ENCODE data around the gene CIC. TPM values are rescaled to one million over a fixed set of nuclear protein-coding genes. Genes with fewer than 3 reads are reported as not detected.

CIC gene
- polyA plus RNA-seq, 2 of the 4 experiments (the other 2 are of a cell fraction) = 7.2 to 56.4 TPM

GRCh38 chr19:42246922-42247639 lies 22.0 kb upstream of the CIC start:
- Histone ChIP-seq H3K27ac (peak overlapping the region in 1 of 2 experiments; percentile 90; a peak in 4 of 6 replicates), H3K4me3 (no peak overlapping the region), H3K4me2 (peak overlapping the region; percentile 25; the same call in 1 of the 3 replicates), H3K9me3 (no peaks in the 10 kb centered on the region), H3K4me1 (peaks cover 72% of the 10 kb centered on the region)
- ATAC-seq (no peak), DNase-seq (ENCODE audit: low read depth in 1 of 2, low spot score in 1 of 2) (no peak), FAIRE-seq (no peak)
- CTCF ChIA-PET = interaction anchor here (0.6 to 21.7 kb wide), 24 partner anchors 8 to 374 kb away, joined by 3 to 616 read pairs (median 6); partner anchors contain the start of genes CIC, ERF, PAFAH1B3 and POU2F2
- WGBS (ENCODE audit: missing lambda C conversion rate) = 76% methylated on average over 7 of the region's 7 CpGs
- POLR2A ChIA-PET = interaction anchor here (0.5 to 2.2 kb wide), 7 partner anchors 9 to 83 kb away, joined by 3 to 11 read pairs (median 5); partner anchors contain the start of genes CIC and PAFAH1B3
- peak; percentile 55; the same call in 1 of the 2 replicates for TF ChIP-seq PBX3 (IDR thresholded peaks at IDR 0.05)
- TF ChIP-seq HOXA7 (CRISPR knock-in tag; IDR thresholded peaks at IDR 0.05) = 0 out of 2 replicates have a peak, but pooled peaks have one; percentile 30
- peak; percentile 69; the same call in 1 of the 2 replicates for TF ChIP-seq POLR2AphosphoS2 (conservative IDR thresholded peaks at IDR 0.05; ENCODE audit: low read length)
- no peak for TF ChIP-seq BCL3 (IDR thresholded peaks at IDR 0.05)
- no peak for TF ChIP-seq SREBF2 (IDR thresholded peaks at IDR 0.05)
- TF ChIP-seq FOSB (CRISPR knock-in tag; IDR thresholded peaks at IDR 0.05) = no peak
- TF ChIP-seq ATOH8 (CRISPR knock-in tag; IDR thresholded peaks at IDR 0.05; ENCODE audit: low read depth) = 0 out of 2 replicates have a peak, but pooled peaks have one; percentile 41

- DNase-seq (ENCODE audit: low read depth in 1 of 2, low spot score in 1 of 2) (no peak), ATAC-seq (no peak), FAIRE-seq (no peak)
- Histone ChIP-seq H3K9me3 (no peaks in the 10 kb centered on the region), H3K4me3 (no peak overlapping the region), H3K27ac (peak overlapping the region in 1 of 2 experiments; percentile 90; a peak in 2 of 6 replicates), H3K4me1 (peaks cover 79% of the 10 kb centered on the region), H3K4me2 (no peak overlapping the region)
- ChIA-PET CTCF (interaction anchor here (0.6 to 21.7 kb wide), 15 partner anchors 8 to 168 kb away, joined by 3 to 616 read pairs (median 45); partner anchors contain the start of genes CIC, ERF, PAFAH1B3 and POU2F2), POLR2A (interaction anchor here (0.5 to 2.2 kb wide), 3 partner anchors 20 to 32 kb away, joined by 3 to 11 read pairs (median 3); no protein-coding TSS in a partner anchor)
- 88% methylated on average over 6 of the region's 6 CpGs for WGBS (ENCODE audit: missing lambda C conversion rate)
- TF ChIP-seq POLR2A (IDR thresholded peaks at IDR 0.05; ENCODE audit: low read length) (no peak), PBX3 (IDR thresholded peaks at IDR 0.05) (0 out of 2 replicates have a peak, but pooled peaks have one; percentile 5)
Observed at GRCh38 chr19:42247640-42248199, 21.3 kb upstream of the CIC start.

GRCh38 chr19:42248270-42249148 lies 20.5 kb upstream of the CIC start:
- CTCF ChIA-PET = interaction anchor here (0.8 to 21.7 kb wide), 9 partner anchors 9 to 140 kb away, joined by 3 to 616 read pairs (median 82); partner anchors contain the start of genes CIC, ERF, PAFAH1B3 and POU2F2
- H3K27ac ChIP-seq = peak overlapping the region in 1 of 2 experiments; percentile 90; a peak in 2 of 6 replicates
- no peak overlapping the region for H3K4me2 ChIP-seq
- ATAC-seq = no peak
- POLR2A ChIA-PET = interaction anchor here (0.7 to 0.8 kb wide), 2 partner anchors 21 to 29 kb away, joined by 3 read pairs; partner anchors contain the start of gene ZNF526
- H3K4me3 ChIP-seq = no peak overlapping the region
- no peak for DNase-seq (ENCODE audit: low read depth in 1 of 2, low spot score in 1 of 2)
- 87% methylated on average over 41 of the region's 41 CpGs for WGBS (ENCODE audit: missing lambda C conversion rate)
- TF ChIP-seq JUN (IDR thresholded peaks at IDR 0.05) (peak in 1 of 2 experiments; percentile 53; a peak in 2 of 5 replicates), ZSCAN20 (CRISPR knock-in tag; IDR thresholded peaks at IDR 0.05) (no peak), MYC (IDR thresholded peaks at IDR 0.05; ENCODE audit: borderline replicate concordance, low read length) (no peak), TP53 (CRISPR knock-in tag; IDR thresholded peaks at IDR 0.05) (no peak), POLR2A (IDR thresholded peaks at IDR 0.05; ENCODE audit: low read length) (peak; percentile 1), PBX3 (IDR thresholded peaks at IDR 0.05) (0 out of 2 replicates have a peak, but pooled peaks have one; percentile 34), BHLHE40 (IDR thresholded peaks at IDR 0.05; ENCODE audit: low read depth, low read length) (no peak)
- peaks cover 81% of the 10 kb centered on the region for H3K4me1 ChIP-seq
- no peak for FAIRE-seq
- no peaks in the 10 kb centered on the region for H3K9me3 ChIP-seq

Measured in A549 (cell line).